Measurements from ENCODE around the gene SLC24A3.

Gene SLC24A3

GRCh38 chr20:19710336-19711120 lies 498.1 kb downstream of the SLC24A3 start:
- ATAC-seq (ENCODE audit: low read depth) (no peak), DNase-seq (ENCODE audit: low spot score in 2 of 2) (no peak)
- Mint-ChIP-seq H3K27ac (no peak overlapping the region), H3K27me3 (no peaks in the 10 kb centered on the region), H3K36me3 (peaks cover under 1% of the 10 kb centered on the region), H3K9me3 (no peaks in the 10 kb centered on the region), H3K4me3 (no peak overlapping the region), H3K4me1 (peaks cover 6% of the 10 kb centered on the region)

- DNase-seq (ENCODE audit: low spot score in 2 of 2): no peak
- H3K36me3 Mint-ChIP-seq: peaks cover 3% of the 10 kb centered on the region
Measured at GRCh38 chr20:19711126-19711525, 498.7 kb downstream of the SLC24A3 start.

GRCh38 chr20:19712721-19713260 lies 500.3 kb downstream of the SLC24A3 start:
- peaks cover 5% of the 10 kb centered on the region for H3K36me3 Mint-ChIP-seq
- peaks cover 6% of the 10 kb centered on the region for H3K4me1 Mint-ChIP-seq

More at GRCh38 chr20:19711126-19711525, 498.7 kb downstream of the SLC24A3 start:
- ATAC-seq (ENCODE audit: low read depth): no peak
- Mint-ChIP-seq H3K27me3 (no peaks in the 10 kb centered on the region), H3K4me3 (no peak overlapping the region), H3K4me1 (peaks cover 6% of the 10 kb centered on the region), H3K27ac (no peak overlapping the region), H3K9me3 (no peaks in the 10 kb centered on the region)

GRCh38 chr20:19713822-19714578 lies 501.6 kb downstream of the SLC24A3 start:
- Mint-ChIP-seq H3K27ac (no peak overlapping the region), H3K36me3 (peaks cover 5% of the 10 kb centered on the region), H3K4me3 (no peak overlapping the region), H3K27me3 (peaks cover 2% of the 10 kb centered on the region), H3K4me1 (peaks cover 3% of the 10 kb centered on the region), H3K9me3 (peaks cover 1% of the 10 kb centered on the region)
- DNase-seq (ENCODE audit: low spot score in 2 of 2) (no peak), ATAC-seq (ENCODE audit: low read depth) (no peak)

More at GRCh38 chr20:19712721-19713260, 500.3 kb downstream of the SLC24A3 start:
- DNase-seq (ENCODE audit: low spot score in 2 of 2) (no peak), ATAC-seq (ENCODE audit: low read depth) (no peak)
- Mint-ChIP-seq H3K4me3 (no peak overlapping the region), H3K9me3 (no peaks in the 10 kb centered on the region), H3K27me3 (no peaks in the 10 kb centered on the region), H3K27ac (no peak overlapping the region)

- peaks cover 4% of the 10 kb centered on the region for H3K27me3 Mint-ChIP-seq
- H3K36me3 Mint-ChIP-seq: peaks cover 5% of the 10 kb centered on the region
- peaks cover 1% of the 10 kb centered on the region for H3K9me3 Mint-ChIP-seq
- H3K4me3 Mint-ChIP-seq: no peak overlapping the region
- DNase-seq (ENCODE audit: low spot score in 2 of 2) (no peak), ATAC-seq (ENCODE audit: low read depth) (no peak)
- peaks cover 3% of the 10 kb centered on the region for H3K4me1 Mint-ChIP-seq
- no peak overlapping the region for H3K27ac Mint-ChIP-seq
Measured at GRCh38 chr20:19714579-19714840, 502.1 kb downstream of the SLC24A3 start.

- DNase-seq (ENCODE audit: low spot score in 2 of 2) (no peak), ATAC-seq (ENCODE audit: low read depth) (no peak)
- Mint-ChIP-seq H3K36me3 (peaks cover 5% of the 10 kb centered on the region), H3K4me3 (no peak overlapping the region), H3K4me1 (peaks cover 2% of the 10 kb centered on the region), H3K9me3 (peaks cover 1% of the 10 kb centered on the region), H3K27ac (no peak overlapping the region), H3K27me3 (peaks cover 6% of the 10 kb centered on the region)
Measured at GRCh38 chr20:19715986-19716385, 503.5 kb downstream of the SLC24A3 start.

- no peak overlapping the region for H3K4me3 Mint-ChIP-seq
- H3K9me3 Mint-ChIP-seq: peaks cover 1% of the 10 kb centered on the region
- H3K27ac Mint-ChIP-seq: no peak overlapping the region
- ATAC-seq (ENCODE audit: low read depth): no peak
- H3K4me1 Mint-ChIP-seq: no peaks in the 10 kb centered on the region
- peaks cover 6% of the 10 kb centered on the region for H3K27me3 Mint-ChIP-seq
- DNase-seq (ENCODE audit: low spot score in 2 of 2): no peak
- H3K36me3 Mint-ChIP-seq: peaks cover 5% of the 10 kb centered on the region
Measured at GRCh38 chr20:19718880-19719279, 506.4 kb downstream of the SLC24A3 start.

- H3K27me3 Mint-ChIP-seq: peaks cover 8% of the 10 kb centered on the region
- DNase-seq (ENCODE audit: low spot score in 2 of 2) (no peak), ATAC-seq (ENCODE audit: low read depth) (no peak)
- no peaks in the 10 kb centered on the region for H3K4me1 Mint-ChIP-seq
- H3K27ac Mint-ChIP-seq: no peak overlapping the region
- peaks cover 1% of the 10 kb centered on the region for H3K9me3 Mint-ChIP-seq
- no peak overlapping the region for H3K4me3 Mint-ChIP-seq
- H3K36me3 Mint-ChIP-seq: peaks cover 2% of the 10 kb centered on the region
Measured at GRCh38 chr20:19720991-19721390, 508.5 kb downstream of the SLC24A3 start.

GRCh38 chr20:19723051-19723450 lies 510.6 kb downstream of the SLC24A3 start:
- no peaks in the 10 kb centered on the region for H3K9me3 Mint-ChIP-seq
- H3K4me1 Mint-ChIP-seq: peaks cover 7% of the 10 kb centered on the region
- DNase-seq (ENCODE audit: low spot score in 2 of 2) (no peak), ATAC-seq (ENCODE audit: low read depth) (no peak)
- H3K4me3 Mint-ChIP-seq: no peak overlapping the region
- no peaks in the 10 kb centered on the region for H3K36me3 Mint-ChIP-seq
- peaks cover 8% of the 10 kb centered on the region for H3K27me3 Mint-ChIP-seq
- H3K27ac Mint-ChIP-seq: no peak overlapping the region

GRCh38 chr20:19723813-19724430 lies 511.5 kb downstream of the SLC24A3 start:
- Mint-ChIP-seq H3K36me3 (no peaks in the 10 kb centered on the region), H3K9me3 (no peaks in the 10 kb centered on the region)
- DNase-seq (ENCODE audit: low spot score in 2 of 2): no peak

GRCh38 chr20:19725373-19725772 lies 512.9 kb downstream of the SLC24A3 start:
- no peak for DNase-seq (ENCODE audit: low spot score in 2 of 2)
- Mint-ChIP-seq H3K27me3 (peaks cover 3% of the 10 kb centered on the region), H3K27ac (no peak overlapping the region), H3K4me1 (peaks cover 8% of the 10 kb centered on the region), H3K36me3 (no peaks in the 10 kb centered on the region), H3K9me3 (no peaks in the 10 kb centered on the region), H3K4me3 (no peak overlapping the region)
- ATAC-seq (ENCODE audit: low read depth): no peak

More at GRCh38 chr20:19723813-19724430, 511.5 kb downstream of the SLC24A3 start:
- no peak overlapping the region for H3K27ac Mint-ChIP-seq
- H3K4me1 Mint-ChIP-seq: peaks cover 8% of the 10 kb centered on the region
- no peak for ATAC-seq (ENCODE audit: low read depth)
- no peak overlapping the region for H3K4me3 Mint-ChIP-seq
- H3K27me3 Mint-ChIP-seq: peaks cover 6% of the 10 kb centered on the region

- Mint-ChIP-seq H3K4me3 (no peak overlapping the region), H3K4me1 (peaks cover 8% of the 10 kb centered on the region), H3K27me3 (peaks cover 3% of the 10 kb centered on the region), H3K9me3 (no peaks in the 10 kb centered on the region), H3K36me3 (no peaks in the 10 kb centered on the region), H3K27ac (no peak overlapping the region)
- DNase-seq (ENCODE audit: low spot score in 2 of 2) (no peak), ATAC-seq (ENCODE audit: low read depth) (no peak)
Measured at GRCh38 chr20:19725814-19726525, 513.5 kb downstream of the SLC24A3 start.

GRCh38 chr20:19727251-19727847 lies 514.9 kb downstream of the SLC24A3 start:
- Mint-ChIP-seq H3K9me3 (no peaks in the 10 kb centered on the region), H3K27ac (no peak overlapping the region), H3K36me3 (no peaks in the 10 kb centered on the region), H3K27me3 (peaks cover 3% of the 10 kb centered on the region), H3K4me1 (peaks cover 8% of the 10 kb centered on the region), H3K4me3 (no peak overlapping the region)
- no peak for ATAC-seq (ENCODE audit: low read depth)
- no peak for DNase-seq (ENCODE audit: low spot score in 2 of 2)
